Esophagus muscularis mucosa (tissue), 4 donors: ENCODE data around the gene CRB1.

ENCODE experiments used
- EP300 ChIP-seq: sonication (generic); formaldehyde crosslinking; IDR thresholded peaks from one replicate; pipeline ENCODE4 v1.6.1; 2017; ENCODE audit warnings: antibody characterized with exemption
- POLR2A ChIP-seq: fragments of 450-650 bp; IDR thresholded peaks from one replicate; pipeline ENCODE4 v1.6.1; 2017; ENCODE audit warnings: antibody characterized with exemption, moderate library complexity, mild to moderate bottlenecking, low read depth
- POLR2AphosphoS5 ChIP-seq, 2 donors: sonication (generic); formaldehyde crosslinking; IDR thresholded peaks; one replicate each; pipeline ENCODE4 v1.6.1; 2017; ENCODE audit warnings: antibody characterized with exemption in 2 of 2
- TF ChIP-seq, protein P1 (sequence below), 3 experiments: fragments of 200-600 bp in 2 of 3; fragments of 450-650 bp in 1 of 3; sonication (generic) in 2 of 3; IDR thresholded peaks; one replicate each; pipeline ENCODE4 v1.5.1; 2017 to 2019; ENCODE audit warnings: antibody characterized with exemption in 3 of 3, mild to moderate bottlenecking in 2 of 3, moderate library complexity in 1 of 3

DNA sequence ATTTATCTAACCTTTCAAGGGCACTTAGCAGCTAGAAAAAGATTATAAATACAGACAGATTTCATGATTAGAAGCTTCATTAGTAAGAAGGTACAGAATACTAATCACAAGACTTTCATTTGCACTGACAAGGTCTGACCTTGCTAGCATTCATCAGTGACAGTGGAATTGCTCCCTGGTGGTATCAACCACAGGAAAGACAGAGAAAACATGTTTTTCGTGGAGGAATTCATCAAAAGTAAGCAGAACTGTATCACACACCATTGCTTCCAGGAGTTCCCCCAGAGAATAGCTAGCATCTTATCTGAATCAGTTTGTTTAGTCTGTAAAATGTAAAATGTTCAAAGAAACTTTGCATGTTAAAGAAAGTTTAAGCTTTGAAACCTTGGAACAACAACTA is 20.6 kb upstream of the CRB1 start:
- TF ChIP-seq, protein P1, sequence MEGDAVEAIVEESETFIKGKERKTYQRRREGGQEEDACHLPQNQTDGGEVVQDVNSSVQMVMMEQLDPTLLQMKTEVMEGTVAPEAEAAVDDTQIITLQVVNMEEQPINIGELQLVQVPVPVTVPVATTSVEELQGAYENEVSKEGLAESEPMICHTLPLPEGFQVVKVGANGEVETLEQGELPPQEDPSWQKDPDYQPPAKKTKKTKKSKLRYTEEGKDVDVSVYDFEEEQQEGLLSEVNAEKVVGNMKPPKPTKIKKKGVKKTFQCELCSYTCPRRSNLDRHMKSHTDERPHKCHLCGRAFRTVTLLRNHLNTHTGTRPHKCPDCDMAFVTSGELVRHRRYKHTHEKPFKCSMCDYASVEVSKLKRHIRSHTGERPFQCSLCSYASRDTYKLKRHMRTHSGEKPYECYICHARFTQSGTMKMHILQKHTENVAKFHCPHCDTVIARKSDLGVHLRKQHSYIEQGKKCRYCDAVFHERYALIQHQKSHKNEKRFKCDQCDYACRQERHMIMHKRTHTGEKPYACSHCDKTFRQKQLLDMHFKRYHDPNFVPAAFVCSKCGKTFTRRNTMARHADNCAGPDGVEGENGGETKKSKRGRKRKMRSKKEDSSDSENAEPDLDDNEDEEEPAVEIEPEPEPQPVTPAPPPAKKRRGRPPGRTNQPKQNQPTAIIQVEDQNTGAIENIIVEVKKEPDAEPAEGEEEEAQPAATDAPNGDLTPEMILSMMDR (IDR thresholded peaks at IDR 0.05): no peak
- TF ChIP-seq POLR2A (no peak), POLR2AphosphoS5 (IDR thresholded peaks at IDR 0.05) (no peak), EP300 (no peak)
